GM19099 (cell line): ENCODE measurements around the gene TGFBRAP1.

ENCODE experiments used
- POLR2A ChIP-seq: IDR thresholded peaks from 3 replicates; pipeline ENCODE4 v1.6.1; 2011; ENCODE audit warnings: low read depth; ENCODE audit not compliant: insufficient read length; ENCODE audit errors: extremely low read depth

The TGFBRAP1 gene, protein sequence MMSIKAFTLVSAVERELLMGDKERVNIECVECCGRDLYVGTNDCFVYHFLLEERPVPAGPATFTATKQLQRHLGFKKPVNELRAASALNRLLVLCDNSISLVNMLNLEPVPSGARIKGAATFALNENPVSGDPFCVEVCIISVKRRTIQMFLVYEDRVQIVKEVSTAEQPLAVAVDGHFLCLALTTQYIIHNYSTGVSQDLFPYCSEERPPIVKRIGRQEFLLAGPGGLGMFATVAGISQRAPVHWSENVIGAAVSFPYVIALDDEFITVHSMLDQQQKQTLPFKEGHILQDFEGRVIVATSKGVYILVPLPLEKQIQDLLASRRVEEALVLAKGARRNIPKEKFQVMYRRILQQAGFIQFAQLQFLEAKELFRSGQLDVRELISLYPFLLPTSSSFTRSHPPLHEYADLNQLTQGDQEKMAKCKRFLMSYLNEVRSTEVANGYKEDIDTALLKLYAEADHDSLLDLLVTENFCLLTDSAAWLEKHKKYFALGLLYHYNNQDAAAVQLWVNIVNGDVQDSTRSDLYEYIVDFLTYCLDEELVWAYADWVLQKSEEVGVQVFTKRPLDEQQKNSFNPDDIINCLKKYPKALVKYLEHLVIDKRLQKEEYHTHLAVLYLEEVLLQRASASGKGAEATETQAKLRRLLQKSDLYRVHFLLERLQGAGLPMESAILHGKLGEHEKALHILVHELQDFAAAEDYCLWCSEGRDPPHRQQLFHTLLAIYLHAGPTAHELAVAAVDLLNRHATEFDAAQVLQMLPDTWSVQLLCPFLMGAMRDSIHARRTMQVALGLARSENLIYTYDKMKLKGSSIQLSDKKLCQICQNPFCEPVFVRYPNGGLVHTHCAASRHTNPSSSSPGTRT

DNA sequence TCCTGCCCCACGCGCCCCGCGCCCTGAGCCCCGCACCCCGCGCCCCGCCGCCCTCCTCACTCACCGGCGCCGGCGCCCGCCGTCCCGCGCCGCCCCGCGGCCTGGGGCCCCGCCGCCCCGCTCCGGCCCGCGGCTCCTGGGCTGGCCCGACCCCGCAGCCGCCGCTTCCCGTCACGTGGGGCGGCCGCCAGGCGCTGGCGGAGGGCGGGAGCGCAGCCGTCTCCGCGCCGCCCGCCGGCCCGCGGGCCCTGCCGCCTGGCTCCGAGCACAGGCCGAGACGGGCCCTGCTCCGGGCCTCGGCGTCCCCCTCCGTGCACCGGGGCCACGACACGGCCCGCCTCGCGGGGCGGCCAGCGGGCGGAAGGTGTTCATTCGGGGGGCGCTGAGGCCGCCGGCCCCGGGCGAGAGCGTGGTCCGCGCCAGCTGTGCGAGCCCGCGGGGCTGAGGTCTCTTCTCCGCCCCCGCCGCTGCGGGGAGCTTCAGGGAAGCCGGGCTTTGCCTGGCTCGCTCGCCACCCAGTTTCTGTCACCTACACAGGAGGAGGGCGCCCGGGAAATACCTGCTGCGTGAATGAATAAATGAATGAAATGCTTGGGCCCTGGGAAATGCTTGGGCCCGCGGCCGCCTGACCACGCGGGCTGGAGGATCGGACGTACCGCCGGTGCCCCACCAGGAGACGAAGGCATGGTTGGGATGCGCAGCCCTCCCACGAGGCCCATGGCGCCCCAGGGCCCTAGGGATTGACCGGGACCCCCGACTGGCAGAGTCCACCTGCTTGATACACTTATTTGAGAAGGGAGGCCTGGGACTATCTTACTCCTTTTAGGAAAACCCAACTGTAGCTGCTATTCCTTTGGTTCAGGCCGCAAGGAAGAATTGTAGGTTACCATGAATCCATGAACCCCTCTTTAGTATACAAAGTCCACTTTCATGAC lies at the start of gene TGFBRAP1:
TGFBRAP1 (minus strand) TSS at position 175 of the 935 bp plus-strand sequence. CDS start 21,434 bp downstream, outside the sequence.
- TF ChIP-seq POLR2A, result peak; percentile 91

DNA sequence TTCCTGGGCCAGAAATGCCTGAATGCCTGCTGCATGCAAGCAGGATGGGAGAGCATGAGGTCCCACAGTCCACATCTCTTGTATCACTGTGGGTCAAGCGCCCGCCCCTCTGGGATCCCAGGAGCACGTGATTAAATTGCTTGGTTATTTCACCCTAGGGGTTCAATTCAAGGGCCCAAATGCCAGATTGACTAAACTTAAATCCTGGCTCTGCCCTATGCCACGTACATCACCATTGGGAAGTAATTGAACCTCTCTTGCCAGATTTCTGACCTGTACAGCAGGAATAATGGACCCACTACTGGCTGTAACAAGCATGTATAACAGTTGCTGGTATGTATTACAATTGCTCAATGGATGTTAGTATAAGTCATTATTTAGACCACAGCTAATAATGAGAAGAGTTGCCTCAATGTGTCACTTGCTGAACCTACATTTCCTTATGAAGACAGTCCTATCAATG lies 49.4 kb upstream of the TGFBRAP1 start:
- TF ChIP-seq POLR2A, result no peak

DNA sequence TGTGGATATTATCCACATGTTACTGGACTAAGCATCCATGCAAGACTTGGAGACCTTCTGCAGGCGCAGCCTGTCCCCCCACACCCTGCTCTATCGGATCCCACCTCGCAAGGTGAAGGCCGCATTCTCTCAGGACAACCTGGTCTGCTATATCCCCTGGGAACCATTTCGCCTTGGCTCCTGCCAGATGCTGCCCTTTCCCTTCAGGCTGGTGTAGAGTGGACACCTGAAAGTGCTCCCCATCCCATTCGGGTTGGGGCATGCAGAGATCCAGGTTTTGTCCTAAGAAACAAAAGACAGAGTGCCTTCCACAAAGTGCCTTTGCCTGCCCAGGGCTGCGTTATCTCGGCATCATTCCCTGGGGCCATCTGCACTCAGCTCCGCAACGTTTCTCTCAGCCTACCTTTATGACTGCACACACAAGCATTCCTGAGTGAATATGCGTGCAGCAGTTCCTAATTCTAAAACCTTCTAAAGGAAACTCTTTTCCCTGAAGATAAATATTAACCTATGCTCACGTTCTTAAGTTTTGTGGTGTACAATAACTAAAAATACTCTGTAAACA lies 48.8 kb upstream of the TGFBRAP1 start:
- TF ChIP-seq POLR2A, result no peak

DNA sequence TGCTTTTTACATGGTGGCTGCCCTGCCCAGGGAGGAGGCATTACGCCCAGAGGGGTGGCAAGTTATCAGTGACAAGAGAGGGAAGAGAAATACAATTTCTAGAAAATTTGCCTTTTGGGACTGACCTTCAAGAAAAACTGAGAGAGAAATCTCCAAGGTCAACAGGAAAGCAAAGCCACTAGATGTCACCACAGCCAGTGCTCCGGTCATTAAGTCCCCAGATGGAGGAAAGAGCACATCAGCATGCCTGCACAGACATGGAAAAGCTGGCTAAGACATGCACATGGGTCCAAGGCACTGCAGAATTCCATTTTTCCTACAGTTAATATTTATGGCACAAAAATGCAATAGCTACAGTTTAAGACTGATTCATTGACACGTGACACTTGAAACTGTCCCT lies 48.3 kb upstream of the TGFBRAP1 start:
- no peak for TF ChIP-seq POLR2A

DNA sequence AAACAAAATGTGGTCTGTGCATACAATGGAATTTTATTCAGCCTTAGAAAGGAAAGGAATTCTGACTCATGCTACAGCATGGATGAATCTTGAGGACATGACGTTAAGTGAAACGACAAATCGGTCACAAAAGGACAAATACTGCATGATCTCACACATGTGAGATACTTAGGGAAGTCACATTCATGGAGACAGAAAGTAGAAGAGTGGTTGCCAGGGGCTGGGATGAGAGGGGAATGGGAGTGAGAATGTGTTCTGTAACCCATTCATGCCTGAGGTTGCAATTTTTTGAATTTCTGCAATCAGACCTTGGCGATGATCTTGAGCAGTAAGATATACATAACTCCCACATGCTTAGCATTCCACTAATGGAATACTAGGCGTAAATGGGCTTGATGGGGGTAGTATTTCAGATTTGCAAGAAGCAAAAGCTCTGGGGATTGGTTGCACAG lies 47.3 kb upstream of the TGFBRAP1 start:
- no peak for TF ChIP-seq POLR2A

DNA sequence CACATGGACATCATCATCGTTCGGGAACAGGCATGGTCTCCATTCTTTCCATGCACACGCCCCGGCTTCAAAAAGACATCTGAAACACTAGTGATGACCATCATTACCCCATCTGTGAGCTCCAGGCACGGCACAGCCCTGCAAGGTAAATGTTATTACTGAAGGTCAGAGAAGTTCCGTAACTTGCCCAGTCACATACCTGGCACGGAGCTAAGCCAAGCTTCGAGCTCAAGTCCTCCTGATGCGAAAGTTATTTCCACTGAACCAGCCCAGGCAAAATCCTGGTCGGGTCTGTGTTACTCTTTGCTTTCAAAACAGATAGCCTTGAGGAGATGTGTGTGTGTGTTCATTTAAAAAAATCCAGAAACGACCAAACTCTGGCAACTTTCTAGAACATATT lies 46.5 kb upstream of the TGFBRAP1 start:
- no peak for TF ChIP-seq POLR2A

DNA sequence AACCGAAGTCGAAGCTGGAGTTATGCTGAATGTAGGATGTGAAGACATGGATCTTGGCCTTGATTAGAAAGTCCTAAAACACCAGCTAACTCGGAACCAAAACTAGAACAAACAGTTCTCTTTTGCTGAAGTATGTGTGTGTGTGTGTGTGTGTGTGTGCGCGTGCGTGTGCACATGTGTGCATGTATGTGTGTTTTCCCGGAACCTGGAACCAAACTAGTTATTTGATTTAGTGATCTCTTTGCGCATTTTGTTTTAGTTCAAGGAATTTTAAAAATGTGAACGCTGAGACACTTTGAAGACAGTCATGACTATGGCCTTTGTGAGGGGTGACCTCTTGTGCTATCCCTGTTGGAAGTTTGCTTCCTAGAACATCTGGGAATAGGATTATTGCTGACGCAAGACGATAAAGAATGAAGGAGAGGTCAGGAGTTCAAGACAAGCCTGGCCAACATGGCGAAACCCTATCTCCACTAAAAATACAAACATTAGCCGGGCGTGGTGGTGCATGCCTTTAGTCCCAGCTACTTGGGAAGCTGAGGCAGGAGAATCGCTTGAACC lies 45.5 kb upstream of the TGFBRAP1 start:
- no peak for TF ChIP-seq POLR2A

DNA sequence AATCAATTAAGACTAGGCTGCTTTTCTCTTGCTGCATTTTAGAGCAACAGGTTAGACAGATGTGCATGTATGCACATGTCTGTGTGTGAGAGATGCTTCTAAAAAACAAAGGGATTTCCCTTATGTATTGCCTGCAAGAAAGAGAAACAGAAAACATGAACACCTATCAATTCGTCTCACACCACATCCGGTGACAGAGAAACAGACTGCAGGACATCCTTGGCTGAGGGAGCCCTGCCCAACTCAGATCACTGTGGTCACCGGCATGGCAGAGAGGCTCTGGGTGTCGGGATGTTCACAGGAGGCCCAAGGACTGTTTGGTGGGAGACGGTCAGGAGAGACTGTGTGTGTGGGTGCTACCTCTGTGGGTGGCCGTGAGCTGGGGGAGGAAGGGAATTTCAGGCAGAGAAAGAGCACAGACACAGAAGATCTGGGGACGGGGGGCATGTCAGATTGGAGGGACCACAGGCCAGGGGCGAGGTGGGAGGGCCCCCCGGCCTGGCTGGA lies 44.4 kb upstream of the TGFBRAP1 start:
- TF ChIP-seq POLR2A, result peak; percentile 26

DNA sequence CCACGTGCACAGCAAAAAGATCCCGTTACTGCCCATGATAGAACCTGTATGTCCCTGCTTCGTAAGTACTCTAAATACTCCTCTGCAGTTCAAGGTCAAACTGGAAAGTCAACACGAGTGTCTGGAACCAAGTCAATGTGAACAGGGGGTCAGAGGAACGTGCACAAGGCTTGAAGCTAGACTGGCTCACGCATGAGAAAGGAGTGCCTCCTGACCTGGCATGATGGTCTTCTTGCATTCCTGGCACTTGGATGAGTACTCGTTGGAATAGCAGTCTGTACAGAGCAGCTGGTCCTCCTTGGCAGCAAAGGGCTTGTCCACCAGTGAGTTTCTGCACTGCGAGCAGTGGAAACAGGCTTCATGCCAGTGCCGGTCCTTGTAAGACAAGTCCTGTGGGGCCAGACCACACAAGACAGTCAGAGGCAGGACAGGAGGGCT lies 43.8 kb upstream of the TGFBRAP1 start:
- TF ChIP-seq POLR2A, result no peak

DNA sequence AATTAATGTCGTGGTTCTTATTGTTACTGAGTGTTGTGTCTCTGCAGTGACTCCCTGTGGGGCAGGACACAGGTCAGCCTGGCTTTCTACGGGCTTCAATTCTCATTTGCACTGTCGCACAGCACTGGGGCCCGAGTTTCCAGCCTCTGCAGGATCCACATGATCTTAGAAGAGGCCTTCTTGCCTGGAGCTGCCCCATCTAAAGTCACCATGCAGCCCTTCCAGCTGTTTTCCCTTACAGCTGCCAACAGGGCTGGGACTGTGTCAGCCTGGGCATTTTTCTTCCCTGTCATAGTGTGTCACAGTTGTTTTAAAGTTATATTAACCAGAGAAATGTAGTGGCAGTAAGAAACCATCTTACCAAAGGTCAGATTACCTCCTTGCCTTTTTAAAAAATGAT lies 42.3 kb upstream of the TGFBRAP1 start:
- TF ChIP-seq POLR2A, result no peak

DNA sequence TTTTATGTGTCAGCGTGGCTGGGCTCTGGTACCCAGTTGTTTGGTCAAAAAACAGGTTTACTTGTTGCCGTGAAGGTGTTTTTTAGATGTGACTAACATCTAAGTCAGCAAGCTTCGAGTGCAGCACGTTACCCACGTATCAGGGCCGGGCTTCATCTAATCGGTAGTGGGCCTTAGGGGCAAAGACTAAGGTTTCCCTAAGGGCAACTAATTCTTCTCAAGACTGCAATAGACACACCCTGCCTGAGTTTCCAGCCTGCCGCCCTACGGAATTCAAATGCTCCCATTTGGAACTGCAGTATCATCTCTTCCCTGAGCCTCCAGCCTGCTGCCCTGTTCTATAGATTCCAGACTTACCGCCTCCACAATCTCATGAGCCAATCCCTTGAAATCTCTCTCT lies 41.6 kb upstream of the TGFBRAP1 start:
- no peak for TF ChIP-seq POLR2A

DNA sequence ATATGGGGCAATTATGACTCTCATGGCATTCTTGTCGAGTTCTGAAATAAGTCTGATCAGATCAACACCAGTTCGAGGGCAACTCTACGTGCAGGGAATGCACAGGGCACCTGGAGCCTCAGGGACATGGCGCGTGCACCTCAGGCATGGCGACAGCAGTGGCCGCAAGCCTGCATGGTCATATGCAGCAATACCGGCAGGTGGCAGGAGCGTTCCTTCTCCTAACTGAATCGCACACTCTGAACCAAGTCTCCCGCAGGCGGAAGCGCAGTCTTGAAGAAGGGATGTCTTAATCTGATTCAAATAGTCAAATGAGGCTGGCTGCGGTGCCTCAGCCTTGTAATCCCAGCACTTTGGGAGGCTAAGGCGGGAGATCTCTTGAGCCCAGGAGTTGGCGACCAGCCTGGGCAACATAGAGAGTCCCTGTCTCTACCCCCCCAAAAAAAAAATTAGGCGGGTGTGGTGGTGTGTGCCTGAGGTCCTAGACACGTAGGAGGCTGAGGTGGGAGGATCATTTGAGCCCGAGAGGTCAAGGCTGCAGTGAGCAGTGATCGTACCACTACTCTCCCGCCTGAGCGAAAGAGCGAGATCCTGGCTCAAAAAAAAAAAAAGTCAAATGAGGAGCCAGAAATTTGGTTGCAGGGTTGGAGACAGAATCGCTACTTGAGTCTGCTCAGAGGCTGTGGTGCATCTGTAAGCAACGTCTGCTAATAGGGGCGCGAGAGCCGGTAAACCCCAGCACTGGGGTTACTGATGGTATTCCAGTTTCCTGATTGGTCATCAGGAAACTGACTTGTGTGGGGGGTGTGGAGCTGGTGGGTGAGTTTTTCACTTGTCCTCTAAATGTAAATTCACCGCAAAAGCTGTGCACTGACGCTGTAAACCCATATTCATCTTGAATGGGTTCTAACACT lies 40.5 kb upstream of the TGFBRAP1 start:
- TF ChIP-seq POLR2A, result no peak
